Thyroid gland (tissue), 4 donors: ENCODE measurements around the gene IRAK3.

Experiments used
- CTCF ChIP-seq, 6 experiments: fragments of 200-600 bp in 3 of 6; fragments of 450-650 bp in 3 of 6; sonication (generic) in 3 of 6; IDR thresholded peaks; one replicate each; pipeline ENCODE4 v1.5.1; 2016 to 2019; ENCODE audit warnings: antibody characterized with exemption in 6 of 6, mild to moderate bottlenecking in 2 of 6, inconsistent platforms in 1 of 6, moderate library complexity in 1 of 6
- POLR2A ChIP-seq, 2 donors: fragments of 450-650 bp; IDR thresholded peaks; one replicate each; pipeline ENCODE4 v1.6.1; 2017; ENCODE audit warnings: antibody characterized with exemption in 2 of 2, mild to moderate bottlenecking in 2 of 2, moderate library complexity in 1 of 2

GRCh38 chr12:66142826-66143225, 46.2 kb upstream of the IRAK3 start:
- TF ChIP-seq CTCF (IDR thresholded peaks at IDR 0.05): no peak
- TF ChIP-seq POLR2A (IDR thresholded peaks at IDR 0.05): no peak
